HUES64 (cell line): Measurements from ENCODE around the gene PLEK2.

Source experiments
- H3K27ac ChIP-seq: 2 replicates; pipeline ENCODE4 v1.7.0; 2013; ENCODE audit warnings: low read depth, low read length, inconsistent platforms
- H3K27me3 ChIP-seq: 2 replicates; pipeline ENCODE4 v1.6.1; 2013; ENCODE audit warnings: mild to moderate bottlenecking, low read length; ENCODE audit not compliant: insufficient read depth
- H3K36me3 ChIP-seq: 2 replicates; pipeline ENCODE4 v1.6.1; 2013; ENCODE audit warnings: mild to moderate bottlenecking, low read length; ENCODE audit not compliant: insufficient read depth
- H3K4me1 ChIP-seq: 2 replicates; pipeline ENCODE4 v1.6.1; 2013; ENCODE audit warnings: mild to moderate bottlenecking, low read length, moderate library complexity; ENCODE audit not compliant: insufficient read depth
- H3K4me3 ChIP-seq: 2 replicates; pipeline ENCODE4 v1.5.1; 2013; ENCODE audit warnings: mild to moderate bottlenecking, low read length, moderate library complexity
- H3K9ac ChIP-seq: 2 replicates; pipeline ENCODE4 v1.6.1; 2013; ENCODE audit warnings: mild to moderate bottlenecking, low read depth, low read length
- H3K9me3 ChIP-seq: 2 replicates; pipeline ENCODE4 v1.6.1; 2013; ENCODE audit warnings: low read depth, low read length; ENCODE audit not compliant: insufficient read depth
- WGBS: fragments of 150-250, 120-280 bp; methylation state at CpG from one replicate; pipeline ENCODE4 v1.1.7; 2013; ENCODE audit warnings: missing lambda C conversion rate; 5-methylcytosine and 5-hydroxymethylcytosine counted together

The PLEK2 gene

GRCh38 chr14:67428501-67429031 is 16.6 kb upstream of the PLEK2 start:
- no peaks in the 10 kb centered on the region for H3K36me3 ChIP-seq
- peaks cover 5% of the 10 kb centered on the region; the same call in 1 of the 2 replicates for H3K4me1 ChIP-seq
- H3K9ac ChIP-seq, result no peak overlapping the region
- no peak overlapping the region for H3K4me3 ChIP-seq
- H3K27ac ChIP-seq, result no peak overlapping the region
- H3K27me3 ChIP-seq, result no peaks in the 10 kb centered on the region
- 73% methylated on average over 7 of the region's 7 CpGs for WGBS
- H3K9me3 ChIP-seq, result no peaks in the 10 kb centered on the region

GRCh38 chr14:67426983-67427606 is 15.1 kb upstream of the PLEK2 start:
- H3K27ac ChIP-seq, result no peak overlapping the region

GRCh38 chr14:67426161-67426560 is 14.2 kb upstream of the PLEK2 start:
- Histone ChIP-seq H3K9ac (no peak overlapping the region), H3K27ac (no peak overlapping the region), H3K4me1 (no peaks in the 10 kb centered on the region; the same call in 1 of the 2 replicates), H3K9me3 (no peaks in the 10 kb centered on the region), H3K36me3 (no peaks in the 10 kb centered on the region), H3K4me3 (no peak overlapping the region), H3K27me3 (no peaks in the 10 kb centered on the region)
- WGBS, result 91% methylated on average over 8 of the region's 8 CpGs

More at GRCh38 chr14:67426983-67427606, 15.1 kb upstream of the PLEK2 start:
- no peaks in the 10 kb centered on the region for H3K36me3 ChIP-seq
- H3K27me3 ChIP-seq, result no peaks in the 10 kb centered on the region
- no peaks in the 10 kb centered on the region; the same call in 1 of the 2 replicates for H3K4me1 ChIP-seq
- no peak overlapping the region for H3K4me3 ChIP-seq
- WGBS, result 38% methylated on average over 30 of the region's 30 CpGs
- no peak overlapping the region for H3K9ac ChIP-seq
- no peaks in the 10 kb centered on the region for H3K9me3 ChIP-seq

GRCh38 chr14:67425608-67426007 is 13.6 kb upstream of the PLEK2 start:
- H3K27ac ChIP-seq, result no peak overlapping the region
- H3K9ac ChIP-seq, result no peak overlapping the region
- H3K9me3 ChIP-seq, result no peaks in the 10 kb centered on the region
- WGBS, result 91% methylated on average over 4 of the region's 4 CpGs
- H3K36me3 ChIP-seq, result no peaks in the 10 kb centered on the region
- H3K4me3 ChIP-seq, result no peak overlapping the region
- no peaks in the 10 kb centered on the region for H3K27me3 ChIP-seq
- no peaks in the 10 kb centered on the region; the same call in 1 of the 2 replicates for H3K4me1 ChIP-seq

- no peak overlapping the region for H3K27ac ChIP-seq
- no peaks in the 10 kb centered on the region for H3K27me3 ChIP-seq
- no peaks in the 10 kb centered on the region; the same call in 1 of the 2 replicates for H3K4me1 ChIP-seq
- no peaks in the 10 kb centered on the region for H3K9me3 ChIP-seq
- 86% methylated on average over 3 of the region's 3 CpGs for WGBS
- no peak overlapping the region for H3K4me3 ChIP-seq
- H3K36me3 ChIP-seq, result no peaks in the 10 kb centered on the region
- H3K9ac ChIP-seq, result no peak overlapping the region
Measured at GRCh38 chr14:67424539-67424938, 12.6 kb upstream of the PLEK2 start.

GRCh38 chr14:67423424-67423823 is 11.5 kb upstream of the PLEK2 start:
- H3K27me3 ChIP-seq, result no peaks in the 10 kb centered on the region
- no peaks in the 10 kb centered on the region for H3K36me3 ChIP-seq
- no peaks in the 10 kb centered on the region; the same call in 1 of the 2 replicates for H3K4me1 ChIP-seq
- no peak overlapping the region for H3K4me3 ChIP-seq
- no peak overlapping the region for H3K9ac ChIP-seq
- H3K27ac ChIP-seq, result no peak overlapping the region
- H3K9me3 ChIP-seq, result no peaks in the 10 kb centered on the region
- 95% methylated on average over 2 of the region's 2 CpGs for WGBS

GRCh38 chr14:67421356-67422224 is 9.6 kb upstream of the PLEK2 start:
- H3K9me3 ChIP-seq, result no peaks in the 10 kb centered on the region
- no peaks in the 10 kb centered on the region for H3K27me3 ChIP-seq
- H3K36me3 ChIP-seq, result no peaks in the 10 kb centered on the region
- H3K4me1 ChIP-seq, result no peaks in the 10 kb centered on the region
- H3K9ac ChIP-seq, result no peak overlapping the region
- no peak overlapping the region for H3K4me3 ChIP-seq
- WGBS, result 94% methylated on average over 11 of the region's 11 CpGs
- H3K27ac ChIP-seq, result no peak overlapping the region

- H3K4me3 ChIP-seq, result no peak overlapping the region
- no peaks in the 10 kb centered on the region for H3K4me1 ChIP-seq
- no peaks in the 10 kb centered on the region for H3K36me3 ChIP-seq
- H3K9ac ChIP-seq, result no peak overlapping the region
- 88% methylated on average over 12 of the region's 12 CpGs for WGBS
- no peaks in the 10 kb centered on the region for H3K9me3 ChIP-seq
- no peaks in the 10 kb centered on the region for H3K27me3 ChIP-seq
- no peak overlapping the region for H3K27ac ChIP-seq
Measured at GRCh38 chr14:67420102-67420739, 8.3 kb upstream of the PLEK2 start.

GRCh38 chr14:67418401-67419191 is 6.6 kb upstream of the PLEK2 start:
- H3K9ac ChIP-seq, result no peak overlapping the region

GRCh38 chr14:67417633-67418032 is 5.7 kb upstream of the PLEK2 start:
- Histone ChIP-seq H3K36me3 (no peaks in the 10 kb centered on the region), H3K9ac (no peak overlapping the region), H3K4me1 (no peaks in the 10 kb centered on the region), H3K27me3 (peaks cover 4% of the 10 kb centered on the region; the same call in 1 of the 2 replicates), H3K27ac (no peak overlapping the region), H3K9me3 (no peaks in the 10 kb centered on the region), H3K4me3 (no peak overlapping the region)
- WGBS, result 89% methylated on average over 3 of the region's 3 CpGs

More at GRCh38 chr14:67418401-67419191, 6.6 kb upstream of the PLEK2 start:
- no peaks in the 10 kb centered on the region for H3K9me3 ChIP-seq
- H3K27ac ChIP-seq, result no peak overlapping the region
- no peaks in the 10 kb centered on the region for H3K36me3 ChIP-seq
- H3K4me1 ChIP-seq, result no peaks in the 10 kb centered on the region
- no peak overlapping the region for H3K4me3 ChIP-seq
- H3K27me3 ChIP-seq, result no peaks in the 10 kb centered on the region
- 89% methylated on average over 11 of the region's 11 CpGs for WGBS
